22Rv1 (cell line): ENCODE results near the gene CYFIP2.

Source experiments
- H3K27ac ChIP-seq: fragments of 450-650 bp; 2 replicates; pipeline ENCODE4 v1.5.1; 2017
- CTCF ChIP-seq: fragments of 450-650 bp; IDR thresholded peaks from 2 replicates; pipeline ENCODE4 v1.5.1; 2017; ENCODE audit warnings: mild to moderate bottlenecking
- ZFX ChIP-seq: fragments of 450-650 bp; IDR thresholded peaks from 2 replicates; pipeline ENCODE4 v1.6.1; 2017; ENCODE audit warnings: antibody characterized with exemption, borderline replicate concordance

CYFIP2 gene

GRCh38 chr5:157245476-157245875 lies 20.4 kb upstream of the CYFIP2 start:
- no peak overlapping the region for H3K27ac ChIP-seq
- TF ChIP-seq ZFX = no peak
- no peak for TF ChIP-seq CTCF

GRCh38 chr5:157245886-157246285 lies 20.0 kb upstream of the CYFIP2 start:
- H3K27ac ChIP-seq = no peak overlapping the region
- no peak for TF ChIP-seq ZFX
- TF ChIP-seq CTCF = no peak

GRCh38 chr5:157247267-157247666 lies 18.7 kb upstream of the CYFIP2 start:
- H3K27ac ChIP-seq = no peak overlapping the region
- no peak for TF ChIP-seq CTCF
- TF ChIP-seq ZFX = no peak

GRCh38 chr5:157248821-157249470 lies 17.0 kb upstream of the CYFIP2 start:
- H3K27ac ChIP-seq = no peak overlapping the region
- TF ChIP-seq ZFX = no peak
- no peak for TF ChIP-seq CTCF

GRCh38 chr5:157252711-157253465 lies 13.0 kb upstream of the CYFIP2 start:
- no peak for TF ChIP-seq ZFX
- no peak for TF ChIP-seq CTCF
- no peak overlapping the region for H3K27ac ChIP-seq

GRCh38 chr5:157253547-157253946 lies 12.4 kb upstream of the CYFIP2 start:
- no peak for TF ChIP-seq ZFX
- peak; percentile 84 for TF ChIP-seq CTCF
- H3K27ac ChIP-seq = no peak overlapping the region

GRCh38 chr5:157258450-157258849 lies 7.5 kb upstream of the CYFIP2 start:
- H3K27ac ChIP-seq = no peak overlapping the region
- no peak for TF ChIP-seq CTCF
